H1 (cell line): ENCODE results near the gene ACOT12. TPM values are rescaled to one million over a fixed set of nuclear protein-coding genes. Genes with fewer than 3 reads are reported as not detected.

ENCODE experiments used
- CTCF ChIA-PET: fragments of 300-600 bp; sonication (Branson Sonifier 250); formaldehyde crosslinking; loops from one replicate; lab custom pipeline; 2021; ENCODE audit not compliant: partially characterized antibody; lab: Charles Lee
- POLR2A ChIA-PET: fragments of 300-600 bp; sonication (Branson Sonifier 250); formaldehyde crosslinking; loops from one replicate; lab custom pipeline; 2021; ENCODE audit warnings: inconsistent platforms; ENCODE audit not compliant: partially characterized antibody; lab: Charles Lee
- DNase-seq, 2 experiments: peaks; one replicate each; pipeline versions ENCODE4 v3.0.0 to v3.0.0-alpha.2; 2010 to 2022; ENCODE audit warnings: low spot score in 2 of 2, low read depth in 1 of 2, mixed read lengths in 1 of 2
- FAIRE-seq: peaks from 2 replicates; lab custom pipeline; 2011; peaks lifted over from hg19 to GRCh38; lab: Jason Lieb, UNC
- H2AFZ ChIP-seq: 2 replicates; pipeline ENCODE4 v1.8.1; 2012; ENCODE audit warnings: low read length, inconsistent platforms
- H2AK5ac ChIP-seq: 2 replicates; pipeline ENCODE4 v1.6.1; 2013; ENCODE audit warnings: low read depth, low read length
- H2BK120ac ChIP-seq: replicated peaks from 2 replicates; pipeline ENCODE3; 2013; ENCODE audit warnings: low read depth, low read length, inconsistent platforms
- H2BK12ac ChIP-seq: 2 replicates; pipeline ENCODE4 v1.6.1; 2013; ENCODE audit warnings: low read depth, low read length
- H2BK15ac ChIP-seq: 2 replicates; pipeline ENCODE4 v1.6.1; 2013; ENCODE audit warnings: low read length
- H2BK20ac ChIP-seq: 2 replicates; pipeline ENCODE4 v1.6.1; 2013; ENCODE audit warnings: low read length
- H2BK5ac ChIP-seq: 2 replicates; pipeline ENCODE4 v1.6.1; 2013; ENCODE audit warnings: low read depth, low read length
- H3K14ac ChIP-seq: 2 replicates; pipeline ENCODE4 v1.6.1; 2013; ENCODE audit warnings: inconsistent platforms; ENCODE audit not compliant: insufficient read length
- H3K18ac ChIP-seq: 2 replicates; pipeline ENCODE4 v1.6.1; 2013; ENCODE audit warnings: low read length; ENCODE audit errors: extremely low read depth
- H3K23ac ChIP-seq: 2 replicates; pipeline ENCODE4 v1.6.1; 2013; ENCODE audit warnings: inconsistent platforms; ENCODE audit not compliant: insufficient read length
- H3K23me2 ChIP-seq: 2 replicates; pipeline ENCODE4 v1.6.1; 2013; ENCODE audit warnings: low read depth, low read length
- H3K27ac ChIP-seq: 2 replicates; pipeline ENCODE4 v1.6.1; 2011; ENCODE audit warnings: low read depth, low read length, inconsistent platforms
- H3K27me3 ChIP-seq, 4 experiments: replicated peaks in 1 of 4; 1 replicate in 1 of 4; 2 replicates in 3 of 4; pipeline versions ENCODE4 v1.6.1 to v1.8.1; 2011 to 2013; ENCODE audit warnings: low read length in 3 of 4, mild to moderate bottlenecking in 3 of 4, inconsistent platforms in 2 of 4, mixed read lengths in 2 of 4, moderate library complexity in 1 of 4; ENCODE audit not compliant: control insufficient read depth in 3 of 4, insufficient read depth in 3 of 4; ENCODE audit errors: extremely low read depth in 1 of 4
- H3K36me3 ChIP-seq, 4 experiments: 2 replicates each; pipeline versions ENCODE4 v1.6.1 to v1.8.1; 2011 to 2013; ENCODE audit warnings: mild to moderate bottlenecking in 4 of 4, low read length in 3 of 4, moderate library complexity in 2 of 4, control low read depth in 1 of 4, inconsistent platforms in 1 of 4; ENCODE audit not compliant: insufficient read depth in 4 of 4, control insufficient read depth in 2 of 4
- H3K4ac ChIP-seq: replicated peaks from 2 replicates; pipeline ENCODE3; 2013; ENCODE audit warnings: low read length, low read depth, mixed read lengths, inconsistent platforms; ENCODE audit not compliant: insufficient read length
- H3K4me1 ChIP-seq, 4 experiments: replicated peaks in 1 of 4; 1 replicate in 1 of 4; 2 replicates in 3 of 4; pipeline versions ENCODE4 v1.6.1 to v1.8.1; 2011 to 2013; ENCODE audit warnings: low read length in 3 of 4, inconsistent platforms in 2 of 4, mixed read lengths in 1 of 4; ENCODE audit not compliant: insufficient read depth in 4 of 4, control insufficient read depth in 3 of 4
- H3K4me2 ChIP-seq, 2 experiments: 2 replicates each; pipeline versions ENCODE4 v1.6.1 to v1.8.1; 2011 to 2013; ENCODE audit warnings: low read depth in 2 of 2, low read length in 2 of 2, control low read depth in 1 of 2, inconsistent platforms in 1 of 2, mild to moderate bottlenecking in 1 of 2; ENCODE audit not compliant: insufficient read depth in 1 of 2
- H3K4me3 ChIP-seq, 4 experiments: fragments of 200-600, 300-600 bp in 1 of 4; sonication (generic), shearing (Covaris generic), sonication (Bioruptor Twin) in 1 of 4; 2 replicates each; pipeline versions ENCODE4 v1.5.1 to v1.8.1; 2011 to 2016; ENCODE audit warnings: low read length in 4 of 4, low read depth in 3 of 4, control low read depth in 2 of 4, inconsistent platforms in 2 of 4, mild to moderate bottlenecking in 2 of 4, mixed read lengths in 1 of 4, moderate library complexity in 1 of 4; ENCODE audit not compliant: insufficient read depth in 2 of 4; ENCODE audit errors: extremely low read depth in 1 of 4
- H3K56ac ChIP-seq: replicated peaks from 2 replicates; pipeline ENCODE3; 2013; ENCODE audit warnings: low read depth, mild to moderate bottlenecking, mixed read lengths, low read length, inconsistent platforms; ENCODE audit not compliant: insufficient read length
- H3K79me1 ChIP-seq: 2 replicates; pipeline ENCODE4 v1.6.1; 2013; ENCODE audit warnings: low read depth, low read length, control low read depth
- H3K79me2 ChIP-seq, 2 experiments: 2 replicates each; pipeline versions ENCODE4 v1.6.1 to v1.8.1; 2012 to 2013; ENCODE audit warnings: low read length in 2 of 2, mild to moderate bottlenecking in 2 of 2, inconsistent platforms in 1 of 2; ENCODE audit not compliant: insufficient read depth in 2 of 2, control insufficient read depth in 1 of 2
- H3K9ac ChIP-seq, 4 experiments: replicated peaks in 1 of 4; 1 replicate in 1 of 4; 2 replicates in 3 of 4; pipeline versions ENCODE4 v1.6.1 to v1.8.1; 2011 to 2013; ENCODE audit warnings: low read depth in 3 of 4, low read length in 3 of 4, control low read depth in 2 of 4, mild to moderate bottlenecking in 2 of 4, moderate library complexity in 2 of 4, inconsistent platforms in 1 of 4; ENCODE audit errors: extremely low read depth in 1 of 4
- H3K9me3 ChIP-seq, 2 experiments: 2 replicates each; pipeline versions ENCODE4 v1.6.1 to v1.8.1; 2012 to 2013; ENCODE audit warnings: mild to moderate bottlenecking in 2 of 2, moderate library complexity in 2 of 2, control low read depth in 1 of 2, inconsistent platforms in 1 of 2, low read depth in 1 of 2, low read length in 1 of 2, mixed read lengths in 1 of 2; ENCODE audit not compliant: insufficient read depth in 2 of 2
- H4K20me1 ChIP-seq, 2 experiments: replicated peaks in 1 of 2; 2 replicates each; pipeline versions ENCODE3 to v1.8.1; 2011 to 2013; ENCODE audit warnings: inconsistent platforms in 2 of 2, low read length in 2 of 2, mild to moderate bottlenecking in 1 of 2; ENCODE audit not compliant: insufficient read depth in 2 of 2, control insufficient read depth in 1 of 2
- H4K5ac ChIP-seq: 2 replicates; pipeline ENCODE4 v1.6.1; 2013; ENCODE audit warnings: low read length, low read depth, mixed read lengths, inconsistent platforms; ENCODE audit not compliant: insufficient read length
- H4K8ac ChIP-seq: 2 replicates; pipeline ENCODE4 v1.8.0; 2013; ENCODE audit warnings: mild to moderate bottlenecking, moderate library complexity, low read length, inconsistent platforms; ENCODE audit not compliant: insufficient read depth; ENCODE audit errors: extremely low read depth
- H4K91ac ChIP-seq: replicated peaks from 2 replicates; pipeline ENCODE3; 2013; ENCODE audit warnings: low read length, mixed read lengths, inconsistent platforms; ENCODE audit not compliant: insufficient read length
- CREB1 ChIP-seq: IDR thresholded peaks from 2 replicates; pipeline ENCODE4 v1.6.1; 2012; ENCODE audit warnings: inconsistent platforms
- EGR1 ChIP-seq: IDR thresholded peaks from 2 replicates; pipeline ENCODE4 v1.6.1; 2011; ENCODE audit warnings: low read depth, low read length, borderline replicate concordance
- FOSL1 ChIP-seq: IDR thresholded peaks from 2 replicates; pipeline ENCODE4 v1.6.1; 2011; ENCODE audit warnings: mild to moderate bottlenecking, low read depth, low read length, moderate library complexity; ENCODE audit not compliant: insufficient read depth
- GTF2F1 ChIP-seq: IDR thresholded peaks from 2 replicates; pipeline ENCODE4 v1.6.1; 2012; ENCODE audit warnings: low read depth, low read length, improper control_type of control experiment, borderline replicate concordance
- RBBP5 ChIP-seq: IDR thresholded peaks from 2 replicates; pipeline ENCODE4 v1.7.1; 2012; ENCODE audit warnings: low read depth, mild to moderate bottlenecking, inconsistent platforms, low read length, moderate library complexity, borderline replicate concordance
- SIN3A ChIP-seq, 2 experiments: IDR thresholded peaks in 1 of 2; conservative IDR thresholded peaks in 1 of 2; 2 replicates each; pipeline ENCODE4 v1.6.1; 2011 to 2012; ENCODE audit warnings: low read length in 2 of 2, improper control_type of control experiment in 1 of 2, low read depth in 1 of 2, mild to moderate bottlenecking in 1 of 2
- TEAD4 ChIP-seq: IDR thresholded peaks from 2 replicates; pipeline ENCODE4 v1.6.1; 2012; ENCODE audit warnings: low read depth, low read length, inconsistent platforms, mixed read lengths
- WGBS, 2 experiments: shearing (Covaris generic) in 1 of 2; methylation state at CpG; one replicate each; pipeline versions ENCODE4 v1.1.6 to v1.1.7; 2013 to 2015; ENCODE audit warnings: low lambda C conversion rate in 2 of 2, mixed read lengths in 2 of 2, inconsistent platforms in 1 of 2, low coverage in 1 of 2, missing lambda C conversion rate in 1 of 2; ENCODE audit not compliant: insufficient replicate concordance in 2 of 2, insufficient coverage in 1 of 2, insufficient read length in 1 of 2; ENCODE audit errors: extremely low coverage in 1 of 2, missing lambda C conversion rate in 1 of 2; 5-methylcytosine and 5-hydroxymethylcytosine counted together
- polyA plus RNA-seq, 7 experiments: library from polyadenylated mRNA; depleted of rRNA in 3 of 7; stranded (reverse) in 5 of 7; unstranded in 2 of 7; fragments of >200 nt in 5 of 7; fragments of 200-250 nt in 2 of 7; gene quantifications; 1 replicate in 5 of 7; 2 replicates in 1 of 7; 4 replicates in 1 of 7; pipeline versions ENCODE4 v1.2.1 to v1.2.3, GENCODE V29; 2011 to 2013; ENCODE audit warnings: missing spikeins in 2 of 7, mixed read lengths in 2 of 7
- total RNA-seq: library from RNA; stranded (reverse); fragmentation: NEBNext Ultra II Directional; extraction: Animal tissue kit (Norgen Biotek cat#: 25700); gene quantifications from 2 replicates; pipeline ENCODE4 v1.2.1, GENCODE V29; 2021

The ACOT12 gene
- total and polyA plus RNA-seq, 2 of the 8 experiments (the other 6 are each of a cell fraction or from before 2014, with no cell fraction given) = 0.29 TPM; not detected in 1

DNA sequence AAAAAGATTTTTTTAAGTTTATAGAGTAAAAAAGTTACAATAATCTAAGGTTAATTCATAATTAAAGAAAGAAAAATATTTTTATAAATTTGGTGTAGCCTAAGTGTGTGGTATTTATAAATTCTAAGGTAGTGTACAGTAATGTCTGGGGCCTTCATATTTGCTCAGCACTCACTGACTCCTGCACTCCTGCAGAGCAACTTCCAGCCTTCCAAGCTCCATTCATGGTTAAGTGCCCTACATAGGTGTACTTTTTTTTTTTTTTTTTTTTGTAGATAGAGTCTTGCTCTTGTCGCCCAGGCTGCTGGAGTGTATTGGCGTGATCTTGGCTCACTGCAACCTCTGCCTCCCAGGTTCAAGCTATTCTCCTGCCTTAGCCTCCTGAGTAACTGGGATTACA, 10.1 kb downstream of the ACOT12 start:
- no peaks in the 10 kb centered on the region for H3K9me3 ChIP-seq
- no peak overlapping the region for H3K14ac ChIP-seq
- no peak overlapping the region for H3K27ac ChIP-seq
- H2BK20ac ChIP-seq = no peak overlapping the region
- no peak overlapping the region for H2BK12ac ChIP-seq
- H2AK5ac ChIP-seq = no peak overlapping the region
- H3K4me3 ChIP-seq = no peak overlapping the region
- no peaks in the 10 kb centered on the region for H3K27me3 ChIP-seq
- H3K23me2 ChIP-seq = no peaks in the 10 kb centered on the region
- H4K91ac ChIP-seq = no peak overlapping the region
- no peak for DNase-seq
- no peak for TF ChIP-seq CREB1
- no peak for TF ChIP-seq EGR1
- TF ChIP-seq FOSL1 = no peak
- no peak for TF ChIP-seq TEAD4
- TF ChIP-seq RBBP5 = no peak
- TF ChIP-seq GTF2F1 = no peak
- no peak for TF ChIP-seq SIN3A (conservative IDR thresholded peaks at IDR 0.05 in 1 of 2, IDR thresholded peaks at IDR 0.05 in 1 of 2; ENCODE audit: low read depth in 1 of 2, low read length in 2 of 2)
- H3K4me1 ChIP-seq = no peaks in the 10 kb centered on the region
- no peak overlapping the region for H3K9ac ChIP-seq
- WGBS, 2 experiments = 100% methylated on average over 2 of the region's 2 CpGs; no CpG with 5 or more reads in 1 of the 2 experiments
- no peak overlapping the region for H4K8ac ChIP-seq
- H3K79me2 ChIP-seq = no peaks in the 10 kb centered on the region
- H3K56ac ChIP-seq = no peak overlapping the region
- no peak overlapping the region for H2BK120ac ChIP-seq
- no peak overlapping the region for H2AFZ ChIP-seq
- H3K79me1 ChIP-seq = no peaks in the 10 kb centered on the region
- ChIA-PET CTCF (interaction anchor here (0.7 to 1.0 kb wide), 2 partner anchors 11 to 81 kb away, joined by 3 read pairs; no protein-coding TSS in a partner anchor), POLR2A (no interaction called here)
- FAIRE-seq = no peak
- H2BK15ac ChIP-seq = no peak overlapping the region
- no peak overlapping the region for H4K5ac ChIP-seq
- no peaks in the 10 kb centered on the region for H4K20me1 ChIP-seq
- H3K23ac ChIP-seq = no peak overlapping the region
- no peak overlapping the region for H3K4me2 ChIP-seq
- H3K4ac ChIP-seq = no peak overlapping the region
- no peaks in the 10 kb centered on the region for H3K36me3 ChIP-seq
- no peak overlapping the region for H3K18ac ChIP-seq
- no peak overlapping the region for H2BK5ac ChIP-seq
